CD14-positive monocyte (primary cell): ENCODE measurements around the gene AGBL1. TPM values are rescaled to one million over a fixed set of nuclear protein-coding genes. Genes with fewer than 3 reads are reported as not detected.

ENCODE experiments used
- DNase-seq, 3 donors: peaks; one replicate each; pipeline ENCODE4 v3.0.0-alpha.2; 2011 to 2022
- H2AFZ ChIP-seq: 2 replicates; pipeline ENCODE4 v1.6.0; 2012; ENCODE audit warnings: mild to moderate bottlenecking, low read depth, low read length, inconsistent platforms; ENCODE audit not compliant: insufficient read depth, poor library complexity, severe bottlenecking
- H3K27ac ChIP-seq, 2 donors: 1 replicate in 1 of 2; 2 replicates in 1 of 2; pipeline ENCODE4 v1.5.1; 2012 to 2013; ENCODE audit warnings: low read length in 2 of 2, control low read depth in 1 of 2, inconsistent platforms in 1 of 2, low read depth in 1 of 2, mild to moderate bottlenecking in 1 of 2
- H3K27me3 ChIP-seq, 2 donors: one replicate each; pipeline versions ENCODE4 v1.6.0 to v1.6.1; 2011 to 2013; ENCODE audit warnings: low read length in 2 of 2; ENCODE audit not compliant: control insufficient read depth in 2 of 2, insufficient read depth in 2 of 2
- H3K36me3 ChIP-seq, 2 donors: replicated peaks in 1 of 2; 1 replicate in 1 of 2; 2 replicates in 1 of 2; pipeline versions ENCODE4 v1.5.1 to v1.6.1; 2012 to 2013; ENCODE audit warnings: low read length in 2 of 2, control low read depth in 1 of 2, inconsistent platforms in 1 of 2, mild to moderate bottlenecking in 1 of 2; ENCODE audit not compliant: insufficient read depth in 2 of 2, control insufficient read depth in 1 of 2
- H3K4me1 ChIP-seq, 2 donors: 1 replicate in 1 of 2; 2 replicates in 1 of 2; pipeline versions ENCODE4 v1.5.1 to v1.6.1; 2012 to 2013; ENCODE audit warnings: low read length in 2 of 2, control low read depth in 1 of 2, inconsistent platforms in 1 of 2, mild to moderate bottlenecking in 1 of 2, moderate library complexity in 1 of 2; ENCODE audit not compliant: insufficient read depth in 2 of 2, control insufficient read depth in 1 of 2
- H3K4me2 ChIP-seq: replicated peaks from 2 replicates; pipeline ENCODE3; 2012; ENCODE audit warnings: low read length, moderate library complexity, mild to moderate bottlenecking; ENCODE audit not compliant: poor library complexity, severe bottlenecking; ENCODE audit errors: extremely low read depth
- H3K4me3 ChIP-seq, 3 experiments: fragments of 200-600 bp in 1 of 3; sonication (generic) in 1 of 3; replicated peaks in 1 of 3; 1 replicate in 2 of 3; 2 replicates in 1 of 3; pipeline ENCODE4 v1.5.1; 2011 to 2013; ENCODE audit warnings: low read length in 3 of 3, mild to moderate bottlenecking in 3 of 3, control low read depth in 2 of 3, low read depth in 2 of 3, inconsistent platforms in 1 of 3, moderate library complexity in 1 of 3
- H3K79me2 ChIP-seq: 2 replicates; pipeline ENCODE4 v1.6.0; 2012; ENCODE audit warnings: mild to moderate bottlenecking, control low read depth, inconsistent platforms, low read length, moderate library complexity; ENCODE audit not compliant: insufficient read depth
- H3K9ac ChIP-seq: 2 replicates; pipeline ENCODE4 v1.6.0; 2017; ENCODE audit warnings: low read length, mild to moderate bottlenecking; ENCODE audit not compliant: insufficient read depth, poor library complexity, severe bottlenecking
- H3K9me3 ChIP-seq, 2 donors: replicated peaks in 1 of 2; 1 replicate in 1 of 2; 2 replicates in 1 of 2; pipeline versions ENCODE4 v1.5.1 to v1.6.1; 2012 to 2013; ENCODE audit warnings: low read length in 2 of 2, control low read depth in 1 of 2; ENCODE audit not compliant: control insufficient read depth in 1 of 2, insufficient read depth in 1 of 2
- H4K20me1 ChIP-seq: 2 replicates; pipeline ENCODE4 v1.6.0; 2012; ENCODE audit warnings: mild to moderate bottlenecking, low read length, control low read depth, moderate library complexity; ENCODE audit not compliant: insufficient read depth
- H3K27ac Mint-ChIP-seq, 7 donors: one replicate each; pipeline ENCODE4 v1.8.0; 2020; ENCODE audit warnings: mild to moderate bottlenecking in 7 of 7, mixed read lengths in 7 of 7, moderate library complexity in 6 of 7, inconsistent platforms in 2 of 7
- H3K27me3 Mint-ChIP-seq, 3 donors: one replicate each; pipeline ENCODE4 v1.8.0; 2021 to 2022; ENCODE audit warnings: low read depth in 3 of 3, mild to moderate bottlenecking in 3 of 3, mixed read lengths in 3 of 3, moderate library complexity in 3 of 3, inconsistent platforms in 1 of 3
- H3K36me3 Mint-ChIP-seq, 2 donors: one replicate each; pipeline ENCODE4 v1.8.0; 2020; ENCODE audit warnings: mixed read lengths in 2 of 2, inconsistent platforms in 1 of 2, mild to moderate bottlenecking in 1 of 2
- H3K4me1 Mint-ChIP-seq: one replicate; pipeline ENCODE4 v1.8.0; 2020; ENCODE audit warnings: mild to moderate bottlenecking, mixed read lengths
- H3K4me3 Mint-ChIP-seq, 2 donors: one replicate each; pipeline ENCODE4 v1.8.0; 2020; ENCODE audit warnings: mild to moderate bottlenecking in 2 of 2, mixed read lengths in 2 of 2, moderate library complexity in 1 of 2
- H3K9me3 Mint-ChIP-seq, 7 donors: one replicate each; pipeline ENCODE4 v1.8.0; 2020 to 2022; ENCODE audit warnings: mixed read lengths in 7 of 7, mild to moderate bottlenecking in 6 of 7, moderate library complexity in 6 of 7, inconsistent platforms in 2 of 7
- CTCF ChIP-seq: fragments of 200-600 bp; IDR thresholded peaks from one replicate; pipeline ENCODE4 v1.8.0; 2022; ENCODE audit warnings: antibody characterized with exemption, mild to moderate bottlenecking
- WGBS: methylation state at CpG from one replicate; pipeline ENCODE4 v1.1.5; 2013; ENCODE audit warnings: missing lambda C conversion rate; ENCODE audit not compliant: insufficient coverage; 5-methylcytosine and 5-hydroxymethylcytosine counted together
- intact Hi-C, 2 donors: fragments of 100-400 bp; cut with micrococcal nuclease; formaldehyde crosslinking; loops; one replicate each; pipeline versions ENCODE4 v1.15.0 to v1.15.1; 2023
- polyA plus RNA-seq, 3 donors: library from polyadenylated mRNA; depleted of rRNA in 1 of 3; unstranded in 2 of 3; stranded (reverse) in 1 of 3; fragments of 300-500 nt in 2 of 3; fragments of >200 nt in 1 of 3; fragmentation: Illumina TruSeq in 2 of 3; gene quantifications; 1 replicate in 2 of 3; 2 replicates in 1 of 3; pipeline ENCODE4 v1.2.3, GENCODE V29; 2012 to 2021

Gene AGBL1
- polyA plus RNA-seq, 3 donors: not detected

GRCh38 chr15:86505951-86506350 is 426.3 kb downstream of the AGBL1 start:
- TF ChIP-seq CTCF: no peak

GRCh38 chr15:86506401-86506800 is 426.7 kb downstream of the AGBL1 start:
- no peak overlapping the region for H3K27ac Mint-ChIP-seq
- no peaks in the 10 kb centered on the region for H3K79me2 ChIP-seq
- H3K9ac ChIP-seq: no peak overlapping the region
- H3K36me3 ChIP-seq: no peaks in the 10 kb centered on the region
- no peak for TF ChIP-seq CTCF
- no peak for DNase-seq
- H3K4me2 ChIP-seq: no peak overlapping the region
- WGBS: 88% methylated on average over 1 of the region's 2 CpGs
- intact Hi-C loops: no loop called here
- no peak overlapping the region for H3K4me3 Mint-ChIP-seq
- H3K9me3 ChIP-seq: peaks cover 0 to 11% of the 10 kb centered on the region in 2 donors
- H2AFZ ChIP-seq: no peak overlapping the region
- H4K20me1 ChIP-seq: no peaks in the 10 kb centered on the region
- H3K27ac ChIP-seq: no peak overlapping the region
- H3K4me1 ChIP-seq: no peaks in the 10 kb centered on the region
- no peaks in the 10 kb centered on the region for H3K27me3 Mint-ChIP-seq
- H3K9me3 Mint-ChIP-seq: peaks cover 0 to 4% (median 0%) of the 10 kb centered on the region in 7 donors
- H3K4me1 Mint-ChIP-seq: no peaks in the 10 kb centered on the region
- H3K27me3 ChIP-seq: no peaks in the 10 kb centered on the region
- no peaks in the 10 kb centered on the region for H3K36me3 Mint-ChIP-seq
- no peak overlapping the region for H3K4me3 ChIP-seq

More at GRCh38 chr15:86505951-86506350, 426.3 kb downstream of the AGBL1 start:
- no peak overlapping the region for H3K9ac ChIP-seq
- H3K79me2 ChIP-seq: no peaks in the 10 kb centered on the region
- H3K9me3 ChIP-seq: peaks cover 0 to 11% of the 10 kb centered on the region in 2 donors
- no peak overlapping the region for H3K27ac ChIP-seq
- WGBS: no CpG with 5 or more reads among the region's 2 CpGs
- H3K4me1 ChIP-seq: no peaks in the 10 kb centered on the region
- Mint-ChIP-seq H3K27ac (no peak overlapping the region), H3K9me3 (peaks cover 0 to 4% (median 0%) of the 10 kb centered on the region in 7 donors), H3K36me3 (no peaks in the 10 kb centered on the region), H3K4me1 (no peaks in the 10 kb centered on the region), H3K27me3 (no peaks in the 10 kb centered on the region), H3K4me3 (no peak overlapping the region)
- H3K4me2 ChIP-seq: no peak overlapping the region
- DNase-seq: no peak
- H4K20me1 ChIP-seq: no peaks in the 10 kb centered on the region
- no peaks in the 10 kb centered on the region for H3K36me3 ChIP-seq
- no peak overlapping the region for H2AFZ ChIP-seq
- no peaks in the 10 kb centered on the region for H3K27me3 ChIP-seq
- intact Hi-C loops: no loop called here
- H3K4me3 ChIP-seq: no peak overlapping the region
